Renal cortical epithelial cell (primary cell): ENCODE data around the gene B3GALT6. TPM values are rescaled to one million over a fixed set of nuclear protein-coding genes. Genes with fewer than 3 reads are reported as not detected.

ENCODE experiments used
- total RNA-seq: library from RNA; depleted of rRNA; stranded (reverse); fragments of >200 nt; gene quantifications from 2 replicates; pipeline ENCODE4 v1.2.3, GENCODE V29; 2014

The B3GALT6 gene
- total RNA-seq, 1 donor from 2014 or later: 48.8 TPM

Other genes with a start within 250 kb of the B3GALT6 start
- gene HES4, start 232.1 kb upstream of the B3GALT6 start, total RNA-seq: 12.4 and 78.1 TPM in 2 replicates
- 15.7 and 196 TPM in 2 replicates for gene ISG15, start 218.7 kb upstream of the B3GALT6 start, total RNA-seq
- 353 and 1,083 TPM in 2 replicates for gene AGRN, start 212.1 kb upstream of the B3GALT6 start, total RNA-seq
- 1.0 TPM in 1 of 2 replicates, not detected in the other for gene RNF223, start 157.9 kb upstream of the B3GALT6 start, total RNA-seq
- gene C1orf159, start 116.1 kb upstream of the B3GALT6 start, total RNA-seq: 8.7 and 9.8 TPM in 2 replicates
- 0.15 TPM in 1 of 2 replicates, not detected in the other for gene TTLL10, start 58.4 kb upstream of the B3GALT6 start, total RNA-seq
- gene TNFRSF18, start 25.6 kb upstream of the B3GALT6 start, total RNA-seq: 0.50 TPM in 1 of 2 replicates, not detected in the other
- gene TNFRSF4, start 18.1 kb upstream of the B3GALT6 start, total RNA-seq: not detected in 2 replicates
- gene SDF4, start 236 bp upstream of the B3GALT6 start, total RNA-seq: 76.6 and 207 TPM in 2 replicates
- 0.40 TPM in 1 of 2 replicates, not detected in the other for gene C1QTNF12, start 14.5 kb downstream of the B3GALT6 start, total RNA-seq
- gene UBE2J2, start 41.6 kb downstream of the B3GALT6 start, total RNA-seq: 48.6 and 50.2 TPM in 2 replicates
- gene SCNN1D, start 48.2 kb downstream of the B3GALT6 start, total RNA-seq: 0.52 and 1.9 TPM in 2 replicates
- gene ACAP3, start 75.7 kb downstream of the B3GALT6 start, total RNA-seq: 24.8 and 34.6 TPM in 2 replicates
- gene PUSL1, start 76.4 kb downstream of the B3GALT6 start, total RNA-seq: 14.2 and 24.0 TPM in 2 replicates
- 35.8 and 57.5 TPM in 2 replicates for gene INTS11, start 92.4 kb downstream of the B3GALT6 start, total RNA-seq
- 13.0 and 20.4 TPM in 2 replicates for gene CPTP, start 92.6 kb downstream of the B3GALT6 start, total RNA-seq
- 0.15 and 0.17 TPM in 2 replicates for gene TAS1R3, start 99.0 kb downstream of the B3GALT6 start, total RNA-seq
- 70.8 and 91.0 TPM in 2 replicates for gene DVL1, start 117.2 kb downstream of the B3GALT6 start, total RNA-seq
- 24.7 and 35.6 TPM in 2 replicates for gene MXRA8, start 126.3 kb downstream of the B3GALT6 start, total RNA-seq
- gene AURKAIP1, start 143.0 kb downstream of the B3GALT6 start, total RNA-seq: 75.6 and 155 TPM in 2 replicates
- gene CCNL2, start 167.1 kb downstream of the B3GALT6 start, total RNA-seq: 71.0 and 155 TPM in 2 replicates
- 72.1 and 79.5 TPM in 2 replicates for gene MRPL20, start 175.1 kb downstream of the B3GALT6 start, total RNA-seq
- gene ANKRD65, start 189.0 kb downstream of the B3GALT6 start, total RNA-seq: 0.10 and 0.17 TPM in 2 replicates
- gene VWA1, start 203.5 kb downstream of the B3GALT6 start, total RNA-seq: 14.4 and 19.1 TPM in 2 replicates
- under 0.01 and 5.2 TPM in 2 replicates for gene ATAD3C, start 217.5 kb downstream of the B3GALT6 start, total RNA-seq
- 12.2 and 18.6 TPM in 2 replicates for gene ATAD3B, start 239.5 kb downstream of the B3GALT6 start, total RNA-seq